ENCODE measurements around the gene SBF2. TPM values are rescaled to one million over a fixed set of nuclear protein-coding genes. Genes with fewer than 3 reads are reported as not detected.
A peak's percentile ranks its signal among the peaks of the same experiment; 100 is the strongest.

The SBF2 gene
- total RNA-seq, 1 donor from 2014 or later: 38.5 TPM

DNA sequence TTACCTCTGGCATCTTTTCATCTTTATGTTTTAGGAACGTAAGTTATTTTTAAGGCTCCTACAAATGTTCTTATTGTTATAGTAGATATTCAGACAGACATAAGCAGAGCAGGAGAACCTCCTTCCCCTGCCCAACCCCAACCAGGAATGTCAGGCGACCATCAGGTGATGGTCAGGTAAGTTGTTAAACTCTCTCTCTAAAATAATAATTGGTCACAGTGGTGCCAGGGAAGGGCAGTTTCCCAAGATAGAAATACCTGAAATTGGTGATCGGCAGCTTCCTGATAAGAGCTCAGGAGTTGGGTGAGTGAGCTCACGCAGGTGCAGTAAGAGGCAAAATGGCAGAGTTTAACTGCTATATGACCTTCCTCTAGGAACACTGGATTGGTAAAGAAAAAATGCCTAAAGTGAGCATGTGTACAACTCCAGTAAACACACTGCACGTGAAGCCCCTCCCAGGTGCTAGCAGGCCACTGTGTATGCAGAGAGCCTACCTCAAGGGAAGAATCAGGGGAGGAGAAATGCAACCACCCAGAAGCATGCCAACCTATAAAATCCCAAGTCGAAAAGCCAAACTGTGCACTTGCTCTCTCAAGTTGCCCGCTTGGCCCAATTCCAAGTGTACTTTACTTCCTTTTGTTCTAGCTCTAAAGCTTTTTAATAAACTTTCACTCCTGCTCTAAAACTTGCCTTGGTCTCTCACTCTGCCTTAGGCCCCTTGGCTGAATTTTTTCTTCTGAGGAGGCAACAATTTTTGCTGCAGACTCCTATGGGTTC, 273.9 kb downstream of the SBF2 start:
- TF ChIP-seq, protein P1, sequence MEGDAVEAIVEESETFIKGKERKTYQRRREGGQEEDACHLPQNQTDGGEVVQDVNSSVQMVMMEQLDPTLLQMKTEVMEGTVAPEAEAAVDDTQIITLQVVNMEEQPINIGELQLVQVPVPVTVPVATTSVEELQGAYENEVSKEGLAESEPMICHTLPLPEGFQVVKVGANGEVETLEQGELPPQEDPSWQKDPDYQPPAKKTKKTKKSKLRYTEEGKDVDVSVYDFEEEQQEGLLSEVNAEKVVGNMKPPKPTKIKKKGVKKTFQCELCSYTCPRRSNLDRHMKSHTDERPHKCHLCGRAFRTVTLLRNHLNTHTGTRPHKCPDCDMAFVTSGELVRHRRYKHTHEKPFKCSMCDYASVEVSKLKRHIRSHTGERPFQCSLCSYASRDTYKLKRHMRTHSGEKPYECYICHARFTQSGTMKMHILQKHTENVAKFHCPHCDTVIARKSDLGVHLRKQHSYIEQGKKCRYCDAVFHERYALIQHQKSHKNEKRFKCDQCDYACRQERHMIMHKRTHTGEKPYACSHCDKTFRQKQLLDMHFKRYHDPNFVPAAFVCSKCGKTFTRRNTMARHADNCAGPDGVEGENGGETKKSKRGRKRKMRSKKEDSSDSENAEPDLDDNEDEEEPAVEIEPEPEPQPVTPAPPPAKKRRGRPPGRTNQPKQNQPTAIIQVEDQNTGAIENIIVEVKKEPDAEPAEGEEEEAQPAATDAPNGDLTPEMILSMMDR (IDR thresholded peaks at IDR 0.05): no peak
- Histone ChIP-seq H3K27ac (no peak overlapping the region), H3K9me3 (no peaks in the 10 kb centered on the region), H3K36me3 (no peaks in the 10 kb centered on the region), H3K4me3 (no peak overlapping the region), H3K4me1 (no peaks in the 10 kb centered on the region), H3K27me3 (no peaks in the 10 kb centered on the region)
- peak; percentile 33 for ATAC-seq
- intact Hi-C loops (cut with DNase I): no loop called here
- DNase-seq: no peak

DNA sequence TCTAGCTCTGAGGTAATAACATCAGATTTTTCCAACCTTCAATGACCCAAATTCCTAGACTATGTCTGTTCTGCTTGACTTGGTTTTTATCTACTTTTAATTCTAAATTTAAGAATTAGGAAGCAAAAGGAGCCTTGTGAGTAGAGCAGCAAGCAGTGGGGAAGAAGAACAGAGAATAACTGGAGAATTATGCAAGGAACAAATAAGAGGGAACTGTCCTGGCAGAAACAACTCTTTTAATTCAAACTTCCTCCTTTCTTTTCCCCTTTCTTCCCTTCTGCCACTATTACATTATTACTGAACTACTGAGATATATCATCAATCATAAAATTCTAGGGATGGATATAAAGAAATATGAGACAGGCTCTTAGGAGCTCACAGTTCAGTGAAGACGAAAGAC, 276.1 kb downstream of the SBF2 start:
- H3K4me1 ChIP-seq: no peaks in the 10 kb centered on the region
- ATAC-seq (peak; percentile 49), DNase-seq (no peak)
- no peaks in the 10 kb centered on the region for H3K27me3 ChIP-seq
- H3K27ac ChIP-seq: no peak overlapping the region
- H3K4me3 ChIP-seq: no peak overlapping the region
- intact Hi-C loops (cut with DNase I): no loop called here
- no peaks in the 10 kb centered on the region for H3K36me3 ChIP-seq
- TF ChIP-seq, protein P1 (IDR thresholded peaks at IDR 0.05): no peak
- no peaks in the 10 kb centered on the region for H3K9me3 ChIP-seq

DNA sequence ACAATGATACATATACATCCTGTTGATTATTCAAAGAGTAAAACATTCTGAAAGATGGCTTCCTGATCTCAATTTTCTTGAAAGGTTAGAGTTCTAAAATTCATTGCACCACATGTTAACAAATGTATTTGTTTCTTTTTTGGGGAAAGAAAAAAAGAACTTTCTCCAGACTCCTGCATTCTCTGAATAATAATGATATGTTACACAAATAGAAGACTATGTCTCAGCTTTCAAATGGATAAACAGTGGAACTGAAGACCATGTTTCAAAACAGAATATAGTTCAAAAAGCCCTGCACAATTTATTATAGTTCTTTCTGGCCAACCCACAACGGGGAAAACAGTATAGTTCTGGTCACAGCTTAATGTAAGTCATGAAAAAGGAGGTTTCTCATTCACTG, 277.0 kb downstream of the SBF2 start:
- TF ChIP-seq, protein P1 (IDR thresholded peaks at IDR 0.05): no peak
- DNase-seq (no peak), ATAC-seq (no peak)
- intact Hi-C loops (cut with DNase I): no loop called here
- H3K4me3 ChIP-seq: no peak overlapping the region
- H3K9me3 ChIP-seq: peaks cover 5% of the 10 kb centered on the region
- no peaks in the 10 kb centered on the region for H3K36me3 ChIP-seq
- H3K27me3 ChIP-seq: no peaks in the 10 kb centered on the region
- no peaks in the 10 kb centered on the region for H3K4me1 ChIP-seq
- H3K27ac ChIP-seq: no peak overlapping the region

- DNase-seq: no peak
- no peaks in the 10 kb centered on the region for H3K4me1 ChIP-seq
- H3K27me3 ChIP-seq: no peaks in the 10 kb centered on the region
- no peaks in the 10 kb centered on the region for H3K36me3 ChIP-seq
- H3K9me3 ChIP-seq: peaks cover 8% of the 10 kb centered on the region
- H3K4me3 ChIP-seq: no peak overlapping the region
- no peak for ATAC-seq
- TF ChIP-seq, protein P1 (IDR thresholded peaks at IDR 0.05): no peak
- intact Hi-C loops (cut with DNase I): no loop called here
- no peak overlapping the region for H3K27ac ChIP-seq
These were observed 282.0 kb downstream of the SBF2 start for GRCh38 chr11:10012068-10012467.

- no peak overlapping the region for H3K27ac ChIP-seq
- DNase-seq (no peak), ATAC-seq (peak; percentile 20)
- no peaks in the 10 kb centered on the region for H3K36me3 ChIP-seq
- TF ChIP-seq, protein P1 (IDR thresholded peaks at IDR 0.05): no peak
- intact Hi-C loops (cut with DNase I): no loop called here
- no peak overlapping the region for H3K4me3 ChIP-seq
- H3K9me3 ChIP-seq: peaks cover 2% of the 10 kb centered on the region
- H3K4me1 ChIP-seq: no peaks in the 10 kb centered on the region
- H3K27me3 ChIP-seq: no peaks in the 10 kb centered on the region
These were observed 288.0 kb downstream of the SBF2 start for GRCh38 chr11:10005955-10006525.

All from upper lobe of right lung (tissue), 1 donor.